HepG2 (cell line): ENCODE data around the gene ACTN1. TPM values are rescaled to one million over a fixed set of nuclear protein-coding genes. Genes with fewer than 3 reads are reported as not detected.

Experiments
- ARNTL ChIP-seq: sonication (generic); formaldehyde crosslinking; IDR thresholded peaks from 2 replicates; pipeline ENCODE4 v1.4.0; 2020; ENCODE audit warnings: mild to moderate bottlenecking, missing genetic modification reagents
- BCL6 ChIP-seq: IDR thresholded peaks from 2 replicates; pipeline ENCODE4 v1.6.1; 2016; ENCODE audit warnings: missing genetic modification reagents, missing compliant biosample characterization
- GLMP ChIP-seq: sonication (generic); formaldehyde crosslinking; IDR thresholded peaks from 2 replicates; pipeline ENCODE4 v1.9.0; 2021; ENCODE audit warnings: missing genetic modification reagents, mild to moderate bottlenecking, borderline replicate concordance
- HOXA3 ChIP-seq: sonication (generic); formaldehyde crosslinking; IDR thresholded peaks from 2 replicates; pipeline ENCODE4 v1.5.0; 2020; ENCODE audit warnings: missing genetic modification reagents
- JUN ChIP-seq: sonication (generic); formaldehyde crosslinking; IDR thresholded peaks from 2 replicates; pipeline ENCODE4 v1.4.0; 2020; ENCODE audit warnings: mild to moderate bottlenecking, missing genetic modification reagents
- KLF15 ChIP-seq: sonication (generic); formaldehyde crosslinking; IDR thresholded peaks from 2 replicates; pipeline ENCODE4 v1.8.1; 2023; ENCODE audit warnings: borderline replicate concordance, mild to moderate bottlenecking, inconsistent platforms, missing genetic modification reagents, mixed read lengths
- SOX6 ChIP-seq, 2 experiments: fragments of 450-650 bp in 1 of 2; sonication (generic) in 1 of 2; formaldehyde crosslinking in 1 of 2; IDR thresholded peaks; 2 replicates each; pipeline versions ENCODE4 v1.4.0 to v1.6.1; 2017 to 2020; ENCODE audit warnings: antibody characterized with exemption in 1 of 2, mild to moderate bottlenecking in 1 of 2, missing genetic modification reagents in 1 of 2
- SP4 ChIP-seq: sonication (generic); formaldehyde crosslinking; IDR thresholded peaks from 2 replicates; pipeline ENCODE4 v1.8.1; 2023; ENCODE audit warnings: mild to moderate bottlenecking, missing genetic modification reagents
- TAF1 ChIP-seq: sonication (generic); formaldehyde crosslinking; IDR thresholded peaks from 2 replicates; pipeline ENCODE4 v1.4.0; 2020; ENCODE audit warnings: missing genetic modification reagents
- YY1 ChIP-seq: IDR thresholded peaks from 2 replicates; pipeline ENCODE4 v1.6.1; 2011; ENCODE audit warnings: low read length, low read depth, moderate library complexity, mild to moderate bottlenecking; ENCODE audit not compliant: insufficient read depth, insufficient replicate concordance
- ZKSCAN5 ChIP-seq: sonication (generic); formaldehyde crosslinking; IDR thresholded peaks from 2 replicates; pipeline ENCODE4 v1.5.1; 2020; ENCODE audit warnings: mild to moderate bottlenecking, missing genetic modification reagents
- ZNF138 ChIP-seq: sonication (generic); formaldehyde crosslinking; IDR thresholded peaks from 2 replicates; pipeline ENCODE4 v1.5.0; 2020; ENCODE audit warnings: mild to moderate bottlenecking, low read depth, missing genetic modification reagents
- ZNF430 ChIP-seq: sonication (generic); formaldehyde crosslinking; IDR thresholded peaks from 2 replicates; pipeline ENCODE4 v1.9.0; 2021; ENCODE audit warnings: mild to moderate bottlenecking, missing genetic modification reagents
- polyA plus RNA-seq, 8 experiments: library from polyadenylated mRNA; depleted of rRNA in 3 of 8; stranded (reverse) in 7 of 8; unstranded in 1 of 8; fragments of >200 nt; fragmentation: Illumina TruSeq in 4 of 8; extraction: Trizol in 4 of 8; gene quantifications; 2 replicates each; pipeline versions ENCODE4 v1.2.1 to v1.2.3, GENCODE V29; 2011 to 2016; ENCODE audit warnings: low read depth in 4 of 8, missing spikeins in 1 of 8, mixed read lengths in 1 of 8; ENCODE audit not compliant: insufficient read depth in 1 of 8
- total RNA-seq, 5 experiments: library from RNA; depleted of rRNA; stranded (reverse); fragments of >200 nt; fragmentation: Illumina TruSeq; extraction: Trizol; gene quantifications; 2 replicates each; pipeline ENCODE4 v1.2.3, GENCODE V29; 2016; ENCODE audit warnings: low read depth in 1 of 5
- TF ChIP-seq, protein P1 (sequence below): sonication (generic); formaldehyde crosslinking; IDR thresholded peaks from 2 replicates; pipeline ENCODE4 v1.5.1; 2020; ENCODE audit warnings: mild to moderate bottlenecking, missing genetic modification reagents
- TF ChIP-seq, protein P2 (sequence below): sonication (generic); formaldehyde crosslinking; IDR thresholded peaks from 2 replicates; pipeline ENCODE4 v1.4.0; 2020; ENCODE audit warnings: missing genetic modification reagents, borderline replicate concordance

Gene ACTN1
- total and polyA plus RNA-seq, 2 of the 13 experiments (the other 11 are each of a cell fraction or from before 2014, with no cell fraction given), result 58.6 to 162 TPM

DNA sequence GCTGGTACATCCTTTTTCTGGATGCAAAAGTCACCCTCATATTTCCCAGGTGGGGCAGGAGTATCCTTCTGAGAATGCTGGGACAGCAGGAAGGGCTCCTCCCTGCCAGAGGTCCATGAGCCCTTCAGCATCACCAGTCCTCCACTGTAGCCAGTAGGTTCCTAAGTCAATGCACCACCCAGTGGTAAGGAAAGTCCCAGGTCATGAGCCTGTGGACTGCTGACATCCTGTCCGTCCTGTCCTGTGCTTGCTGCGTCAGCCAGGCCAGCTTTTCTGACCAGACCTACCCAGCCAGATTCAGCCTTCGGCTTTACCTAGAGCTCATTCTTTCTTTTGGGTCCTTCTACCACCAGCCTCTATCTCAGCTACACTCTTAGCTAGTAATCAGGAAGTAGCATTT is 23.0 kb upstream of the ACTN1 start (continued):
- no peak for TF ChIP-seq SOX6 (IDR thresholded peaks at IDR 0.05)
- no peak for TF ChIP-seq SOX6 (CRISPR knock-in tag; IDR thresholded peaks at IDR 0.05)
- TF ChIP-seq TAF1, result no peak
- TF ChIP-seq BCL6, result no peak; the same call in 1 of the 2 replicates
- TF ChIP-seq ZKSCAN5 (CRISPR knock-in tag), result no peak
- TF ChIP-seq GLMP, result no peak
- no peak for TF ChIP-seq HOXA3 (CRISPR knock-in tag)
- no peak for TF ChIP-seq KLF15 (CRISPR knock-in tag)
- no peak for TF ChIP-seq SP4 (CRISPR knock-in tag)
- TF ChIP-seq, protein P1, sequence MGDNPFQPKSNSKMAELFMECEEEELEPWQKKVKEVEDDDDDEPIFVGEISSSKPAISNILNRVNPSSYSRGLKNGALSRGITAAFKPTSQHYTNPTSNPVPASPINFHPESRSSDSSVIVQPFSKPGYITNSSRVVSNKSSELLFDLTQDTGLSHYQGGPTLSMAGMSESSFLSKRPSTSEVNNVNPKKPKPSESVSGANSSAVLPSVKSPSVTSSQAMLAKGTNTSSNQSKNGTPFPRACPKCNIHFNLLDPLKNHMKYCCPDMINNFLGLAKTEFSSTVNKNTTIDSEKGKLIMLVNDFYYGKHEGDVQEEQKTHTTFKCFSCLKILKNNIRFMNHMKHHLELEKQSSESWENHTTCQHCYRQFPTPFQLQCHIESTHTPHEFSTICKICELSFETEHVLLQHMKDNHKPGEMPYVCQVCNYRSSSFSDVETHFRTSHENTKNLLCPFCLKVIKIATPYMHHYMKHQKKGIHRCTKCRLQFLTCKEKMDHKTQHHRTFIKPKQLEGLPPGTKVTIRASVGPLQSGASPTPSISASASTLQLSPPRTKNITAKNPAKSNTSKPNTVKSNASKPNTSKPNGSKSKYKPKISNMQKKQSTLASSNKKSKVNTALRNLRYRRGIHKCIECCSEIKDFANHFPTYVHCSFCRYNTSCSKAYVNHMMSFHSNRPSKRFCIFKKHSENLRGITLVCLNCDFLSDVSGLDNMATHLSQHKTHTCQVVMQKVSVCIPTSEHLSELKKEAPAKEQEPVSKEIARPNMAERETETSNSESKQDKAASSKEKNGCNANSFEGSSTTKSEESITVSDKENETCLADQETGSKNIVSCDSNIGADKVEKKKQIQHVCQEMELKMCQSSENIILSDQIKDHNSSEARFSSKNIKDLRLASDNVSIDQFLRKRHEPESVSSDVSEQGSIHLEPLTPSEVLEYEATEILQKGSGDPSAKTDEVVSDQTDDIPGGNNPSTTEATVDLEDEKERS (CRISPR knock-in tag), result no peak
- no peak for TF ChIP-seq ZNF430 (CRISPR knock-in tag)
- TF ChIP-seq ZNF138 (CRISPR knock-in tag), result no peak
- TF ChIP-seq YY1, result no peak
- no peak for TF ChIP-seq JUN
- TF ChIP-seq, protein P2, sequence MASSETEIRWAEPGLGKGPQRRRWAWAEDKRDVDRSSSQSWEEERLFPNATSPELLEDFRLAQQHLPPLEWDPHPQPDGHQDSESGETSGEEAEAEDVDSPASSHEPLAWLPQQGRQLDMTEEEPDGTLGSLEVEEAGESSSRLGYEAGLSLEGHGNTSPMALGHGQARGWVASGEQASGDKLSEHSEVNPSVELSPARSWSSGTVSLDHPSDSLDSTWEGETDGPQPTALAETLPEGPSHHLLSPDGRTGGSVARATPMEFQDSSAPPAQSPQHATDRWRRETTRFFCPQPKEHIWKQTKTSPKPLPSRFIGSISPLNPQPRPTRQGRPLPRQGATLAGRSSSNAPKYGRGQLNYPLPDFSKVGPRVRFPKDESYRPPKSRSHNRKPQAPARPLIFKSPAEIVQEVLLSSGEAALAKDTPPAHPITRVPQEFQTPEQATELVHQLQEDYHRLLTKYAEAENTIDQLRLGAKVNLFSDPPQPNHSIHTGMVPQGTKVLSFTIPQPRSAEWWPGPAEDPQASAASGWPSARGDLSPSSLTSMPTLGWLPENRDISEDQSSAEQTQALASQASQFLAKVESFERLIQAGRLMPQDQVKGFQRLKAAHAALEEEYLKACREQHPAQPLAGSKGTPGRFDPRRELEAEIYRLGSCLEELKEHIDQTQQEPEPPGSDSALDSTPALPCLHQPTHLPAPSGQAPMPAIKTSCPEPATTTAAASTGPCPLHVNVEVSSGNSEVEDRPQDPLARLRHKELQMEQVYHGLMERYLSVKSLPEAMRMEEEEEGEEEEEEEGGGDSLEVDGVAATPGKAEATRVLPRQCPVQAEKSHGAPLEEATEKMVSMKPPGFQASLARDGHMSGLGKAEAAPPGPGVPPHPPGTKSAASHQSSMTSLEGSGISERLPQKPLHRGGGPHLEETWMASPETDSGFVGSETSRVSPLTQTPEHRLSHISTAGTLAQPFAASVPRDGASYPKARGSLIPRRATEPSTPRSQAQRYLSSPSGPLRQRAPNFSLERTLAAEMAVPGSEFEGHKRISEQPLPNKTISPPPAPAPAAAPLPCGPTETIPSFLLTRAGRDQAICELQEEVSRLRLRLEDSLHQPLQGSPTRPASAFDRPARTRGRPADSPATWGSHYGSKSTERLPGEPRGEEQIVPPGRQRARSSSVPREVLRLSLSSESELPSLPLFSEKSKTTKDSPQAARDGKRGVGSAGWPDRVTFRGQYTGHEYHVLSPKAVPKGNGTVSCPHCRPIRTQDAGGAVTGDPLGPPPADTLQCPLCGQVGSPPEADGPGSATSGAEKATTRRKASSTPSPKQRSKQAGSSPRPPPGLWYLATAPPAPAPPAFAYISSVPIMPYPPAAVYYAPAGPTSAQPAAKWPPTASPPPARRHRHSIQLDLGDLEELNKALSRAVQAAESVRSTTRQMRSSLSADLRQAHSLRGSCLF, result no peak
- TF ChIP-seq ARNTL (CRISPR knock-in tag), result no peak
